IMR-90 (cell line): ENCODE results near the gene TXNDC12. TPM values are rescaled to one million over a fixed set of nuclear protein-coding genes. Genes with fewer than 3 reads are reported as not detected.

Experiments used
- ATAC-seq: fragments of 200-7000 bp; cut with Tn5 transposase; 2 replicates; pipeline ENCODE4 v1.9.1; 2020; ENCODE audit warnings: low read depth, mild to moderate bottlenecking, moderate library complexity
- BruUV-seq: library from RNA; stranded (reverse); fragments of 400-500 nt; replicated peaks from 2 replicates; lab custom pipeline; 2021; lab: Mats Ljungman, UMichigan
- CTCF ChIA-PET: fragments of 300-600 bp; formaldehyde crosslinking; extraction: SDS; loops from one replicate; lab custom pipeline; 2021; ENCODE audit warnings: antibody characterized with exemption; lab: Yijun Ruan, JAX
- POLR2A ChIA-PET: fragments of 300-600 bp; sonication (Branson Sonifier 250); formaldehyde crosslinking; loops from one replicate; lab custom pipeline; 2022; ENCODE audit warnings: antibody characterized with exemption; ENCODE audit not compliant: unreplicated experiment; lab: Charles Lee
- DNase-seq: peaks from one replicate; pipeline ENCODE4 v3.0.0; 2013
- H2AFZ ChIP-seq: replicated peaks from 2 replicates; pipeline ENCODE3; 2013; ENCODE audit warnings: low read length, mild to moderate bottlenecking; ENCODE audit not compliant: poor library complexity
- H2AK5ac ChIP-seq: 2 replicates; pipeline ENCODE4 v1.6.1; 2013; ENCODE audit warnings: low read depth, low read length, inconsistent platforms
- H2AK9ac ChIP-seq: replicated peaks from 2 replicates; pipeline ENCODE3; 2013; ENCODE audit warnings: mild to moderate bottlenecking, low read depth, low read length, moderate library complexity; ENCODE audit not compliant: poor library complexity
- H2BK120ac ChIP-seq: 2 replicates; pipeline ENCODE4 v1.6.1; 2013; ENCODE audit warnings: low read depth, low read length, inconsistent platforms
- H2BK15ac ChIP-seq: 3 replicates; pipeline ENCODE4 v1.6.1; 2013; ENCODE audit warnings: low read depth, low read length, inconsistent platforms
- H2BK20ac ChIP-seq: 2 replicates; pipeline ENCODE4 v1.6.1; 2013; ENCODE audit warnings: low read depth, mild to moderate bottlenecking, inconsistent platforms, low read length, moderate library complexity
- H2BK5ac ChIP-seq: 2 replicates; pipeline ENCODE4 v1.6.1; 2013; ENCODE audit warnings: mild to moderate bottlenecking, low read depth, low read length, inconsistent platforms; ENCODE audit not compliant: poor library complexity, severe bottlenecking
- H3K14ac ChIP-seq: replicated peaks from 2 replicates; pipeline ENCODE4 v1.6.1; 2013; ENCODE audit warnings: low read depth, low read length, inconsistent platforms
- H3K18ac ChIP-seq: 2 replicates; pipeline ENCODE4 v1.6.1; 2013; ENCODE audit warnings: low read depth, low read length, control low read depth
- H3K23ac ChIP-seq: 2 replicates; pipeline ENCODE4 v1.6.1; 2013; ENCODE audit warnings: low read depth, low read length, inconsistent platforms
- H3K27ac ChIP-seq: 2 replicates; pipeline ENCODE4 v1.5.1; 2013; ENCODE audit warnings: mild to moderate bottlenecking, control low read depth, low read length; ENCODE audit not compliant: insufficient read depth
- H3K27me3 ChIP-seq: 2 replicates; pipeline ENCODE4 v1.6.1; 2013; ENCODE audit warnings: low read length; ENCODE audit not compliant: control insufficient read depth, insufficient read depth
- H3K36me3 ChIP-seq: 2 replicates; pipeline ENCODE4 v1.6.1; 2013; ENCODE audit warnings: low read length, mixed read lengths; ENCODE audit not compliant: control insufficient read depth, insufficient read depth
- H3K4ac ChIP-seq: 2 replicates; pipeline ENCODE4 v1.6.1; 2013; ENCODE audit warnings: low read depth, low read length, inconsistent platforms
- H3K4me1 ChIP-seq: 2 replicates; pipeline ENCODE4 v1.6.1; 2013; ENCODE audit warnings: low read length, mixed read lengths; ENCODE audit not compliant: control insufficient read depth, insufficient read depth
- H3K4me2 ChIP-seq: 2 replicates; pipeline ENCODE4 v1.6.1; 2013; ENCODE audit warnings: low read depth, mild to moderate bottlenecking, control low read depth, low read length, moderate library complexity
- H3K4me3 ChIP-seq: 2 replicates; pipeline ENCODE4 v1.5.1; 2013; ENCODE audit warnings: low read depth, mild to moderate bottlenecking, control low read depth, low read length, moderate library complexity; ENCODE audit not compliant: insufficient read depth
- H3K56ac ChIP-seq: 2 replicates; pipeline ENCODE4 v1.6.1; 2013; ENCODE audit warnings: low read length, inconsistent platforms; ENCODE audit not compliant: insufficient read depth; ENCODE audit errors: extremely low read depth
- H3K79me1 ChIP-seq, 2 experiments: 2 replicates each; pipeline ENCODE4 v1.6.1; 2013; ENCODE audit warnings: low read length in 2 of 2, inconsistent platforms in 1 of 2, low read depth in 1 of 2
- H3K9ac ChIP-seq: 2 replicates; pipeline ENCODE4 v1.6.1; 2013; ENCODE audit warnings: low read depth, low read length, control low read depth
- H3K9me1 ChIP-seq: 2 replicates; pipeline ENCODE4 v1.6.1; 2013; ENCODE audit warnings: low read length, inconsistent platforms; ENCODE audit not compliant: insufficient read depth
- H3K9me3 ChIP-seq: 2 replicates; pipeline ENCODE4 v1.6.1; 2013; ENCODE audit warnings: low read length; ENCODE audit not compliant: control insufficient read depth, insufficient read depth
- H4K20me1 ChIP-seq: 2 replicates; pipeline ENCODE4 v1.6.1; 2013; ENCODE audit warnings: low read length, inconsistent platforms; ENCODE audit not compliant: insufficient read depth
- H4K5ac ChIP-seq: 2 replicates; pipeline ENCODE4 v1.6.1; 2013; ENCODE audit warnings: mild to moderate bottlenecking, low read depth, low read length, control low read depth
- H4K8ac ChIP-seq, 2 experiments: 2 replicates each; pipeline ENCODE4 v1.6.1; 2013; ENCODE audit warnings: low read depth in 2 of 2, low read length in 2 of 2, control low read depth in 1 of 2, inconsistent platforms in 1 of 2
- H4K91ac ChIP-seq: 2 replicates; pipeline ENCODE4 v1.6.1; 2013; ENCODE audit warnings: low read depth, low read length, inconsistent platforms; ENCODE audit not compliant: insufficient read depth
- ELK1 ChIP-seq: fragments of 150-350 bp; IDR thresholded peaks from 2 replicates; pipeline ENCODE4 v1.6.1; 2016; ENCODE audit warnings: low read depth, mild to moderate bottlenecking, low read length, moderate library complexity, borderline replicate concordance
- MAFK ChIP-seq: IDR thresholded peaks from 2 replicates; pipeline ENCODE4 v1.6.1; 2012; ENCODE audit warnings: low read depth, low read length, improper control_type of control experiment
- MAZ ChIP-seq: IDR thresholded peaks from 2 replicates; pipeline ENCODE4 v1.6.1; 2012; ENCODE audit warnings: low read depth, mild to moderate bottlenecking, low read length, improper control_type of control experiment, moderate library complexity, borderline replicate concordance
- MXI1 ChIP-seq: IDR thresholded peaks from 2 replicates; pipeline ENCODE4 v1.6.1; 2012; ENCODE audit warnings: low read depth, mild to moderate bottlenecking, low read length, moderate library complexity, borderline replicate concordance
- SMC3 ChIP-seq: fragments of 150-350 bp; IDR thresholded peaks from 2 replicates; pipeline ENCODE4 v1.6.1; 2016; ENCODE audit warnings: low read depth, mild to moderate bottlenecking, antibody characterized with exemption, low read length, moderate library complexity
- USF2 ChIP-seq: fragments of 150-350 bp; IDR thresholded peaks from 2 replicates; pipeline ENCODE4 v1.6.1; 2017; ENCODE audit warnings: mild to moderate bottlenecking, antibody characterized with exemption, low read length, low read depth
- WGBS, 2 experiments: methylation state at CpG; one replicate each; pipeline versions ENCODE4 v1.1.5 to v1.1.7; 2013; ENCODE audit warnings: missing lambda C conversion rate in 2 of 2; ENCODE audit not compliant: insufficient read length in 1 of 2; ENCODE audit errors: extremely low coverage in 2 of 2; 5-methylcytosine and 5-hydroxymethylcytosine counted together
- dilution Hi-C: fragments of 300-500 bp; cut with HindIII; formaldehyde crosslinking; loops from one replicate; pipeline ENCODE4 v1.14.3; 2018; ENCODE audit warnings: low sequenced_read_pairs; ENCODE audit not compliant: unreplicated experiment
- in situ Hi-C: fragments of 300-500 bp; cut with MboI; formaldehyde crosslinking; loops from 3 replicates; pipeline ENCODE4 v1.14.3; 2019; ENCODE audit warnings: low sequenced_read_pairs, inconsistent platforms, mixed read lengths
- intact Hi-C: fragments of 100-400 bp; cut with micrococcal nuclease; formaldehyde crosslinking; loops from 2 replicates; pipeline ENCODE4 v1.10.0; 2022
- polyA plus RNA-seq, 3 experiments: library from polyadenylated mRNA; depleted of rRNA; stranded (reverse); fragments of >200 nt; gene quantifications; 2 replicates each; pipeline ENCODE4 v1.2.3, GENCODE V29; 2012; ENCODE audit warnings: low replicate concordance in 1 of 3
- total RNA-seq: library from RNA; depleted of rRNA; stranded (reverse); fragments of >200 nt; gene quantifications from 2 replicates; pipeline ENCODE4 v1.2.3, GENCODE V29; 2012

The TXNDC12 gene
- total and polyA plus RNA-seq, 2 of the 4 experiments (the other 2 are of a cell fraction): 24.4 to 29.9 TPM

GRCh38 chr1:52098139-52098871 is 43.3 kb upstream of the TXNDC12 start:
- in situ Hi-C loops: no loop called here
- no TSS peak for BruUV-seq

More at GRCh38 chr1:52098139-52098871, 43.3 kb upstream of the TXNDC12 start:
- no peak overlapping the region for H2AK9ac ChIP-seq
- H3K4me1 ChIP-seq: no peaks in the 10 kb centered on the region
- TF ChIP-seq MAFK (no peak), SMC3 (no peak), USF2 (no peak), ELK1 (no peak), MAZ (no peak), MXI1 (no peak)
- H2AFZ ChIP-seq: no peak overlapping the region
- H2BK5ac ChIP-seq: no peak overlapping the region
- no peak overlapping the region for H3K18ac ChIP-seq
- H2BK15ac ChIP-seq: no peak overlapping the region
- no peaks in the 10 kb centered on the region for H3K9me3 ChIP-seq
- no peak overlapping the region for H3K14ac ChIP-seq
- intact Hi-C loops: no loop called here
- no peaks in the 10 kb centered on the region for H3K79me1 ChIP-seq
- H2BK20ac ChIP-seq: no peak overlapping the region
- 0 out of 2 replicates have a peak, but pooled peaks cover 2% of the 10 kb centered on the region for H3K27me3 ChIP-seq
- no peak overlapping the region for H3K4me3 ChIP-seq
- no peak overlapping the region for H4K91ac ChIP-seq
- CTCF ChIA-PET: interaction anchor here (1.2 kb wide), 1 partner anchor 9 kb away, joined by 4 read pairs; no protein-coding TSS in a partner anchor
- WGBS, 2 experiments: 48% methylated on average over 4 of the region's 8 CpGs; no CpG with 5 or more reads in 1 of the 2 experiments
- H3K56ac ChIP-seq: no peak overlapping the region
- no peak overlapping the region for H2AK5ac ChIP-seq
- H4K8ac ChIP-seq: no peak overlapping the region
- POLR2A ChIA-PET: no interaction called here
- ATAC-seq (no peak), DNase-seq (no peak)
- H3K27ac ChIP-seq: no peak overlapping the region
- H4K20me1 ChIP-seq: no peaks in the 10 kb centered on the region
- H4K5ac ChIP-seq: no peak overlapping the region
- H3K4ac ChIP-seq: no peak overlapping the region
- dilution Hi-C loops: no loop called here
- no peak overlapping the region for H3K9ac ChIP-seq
- no peaks in the 10 kb centered on the region for H3K36me3 ChIP-seq
- H3K23ac ChIP-seq: no peak overlapping the region
- no peak overlapping the region for H2BK120ac ChIP-seq
- H3K9me1 ChIP-seq: no peaks in the 10 kb centered on the region
- no peak overlapping the region for H3K4me2 ChIP-seq
